ENCODE measurements around the gene USP22.

Gene USP22

DNA sequence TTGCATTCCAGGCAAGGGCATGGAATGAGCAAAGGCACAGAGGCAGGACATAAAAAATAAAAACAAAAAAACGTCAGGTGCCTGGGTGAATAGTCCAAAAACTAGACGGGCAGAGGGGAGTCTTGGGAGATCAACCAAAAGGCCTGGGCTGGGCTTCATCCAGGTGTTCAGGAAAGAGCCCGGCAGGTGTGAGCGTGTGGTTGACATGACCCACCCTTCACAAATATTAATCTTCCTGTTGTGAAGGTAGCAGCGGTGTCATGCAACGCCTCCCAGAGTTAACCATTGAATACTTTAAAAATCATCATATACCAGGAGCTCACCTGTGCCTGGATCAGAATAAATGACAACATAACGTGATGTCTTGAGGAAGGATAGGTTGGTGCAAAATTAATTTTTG is 90.6 kb downstream of the USP22 start:
- Histone ChIP-seq H3K27me3 (ENCODE audit: control insufficient read depth, insufficient read depth, low read length) (no peaks in the 10 kb centered on the region), H3K27ac (ENCODE audit: low read length) (no peak overlapping the region), H3K9me3 (ENCODE audit: control insufficient read depth, insufficient read depth, low read length) (no peaks in the 10 kb centered on the region), H3K4me1 (ENCODE audit: control insufficient read depth, insufficient read depth, low read length) (no peaks in the 10 kb centered on the region), H3K4me3 (ENCODE audit: low read length) (no peak overlapping the region), H3K36me3 (ENCODE audit: control insufficient read depth, insufficient read depth, low read length) (no peaks in the 10 kb centered on the region; the same call in 1 of the 2 replicates)
- DNase-seq (ENCODE audit: low read depth, low spot score), result no peak
- WGBS (ENCODE audit: insufficient coverage, insufficient read length), result no CpG with 5 or more reads among the region's 7 CpGs

Measured in iPS DF 6.9 (cell line).